K562 (cell line): Measurements from ENCODE around the gene ROM1. TPM values are rescaled to one million over a fixed set of nuclear protein-coding genes. Genes with fewer than 3 reads are reported as not detected.
A peak's percentile ranks its signal among the peaks of the same experiment; 100 is the strongest.

Experiments
- FOXA1 ChIP-seq: fragments of 450-650 bp; IDR thresholded peaks from 2 replicates; pipeline ENCODE4 v1.6.1; 2016; ENCODE audit warnings: mild to moderate bottlenecking, borderline replicate concordance
- MCM3 ChIP-seq: fragments of 450-650 bp; IDR thresholded peaks from 2 replicates; pipeline ENCODE4 v1.6.1; 2016
- SIN3B ChIP-seq: fragments of 450-650 bp; IDR thresholded peaks from 2 replicates; pipeline ENCODE4 v1.6.1; 2017; ENCODE audit warnings: low read depth, mild to moderate bottlenecking, moderate library complexity
- SMARCC2 ChIP-seq: fragments of 450-650 bp; IDR thresholded peaks from 2 replicates; pipeline ENCODE4 v1.6.1; 2017; ENCODE audit warnings: antibody characterized with exemption, moderate library complexity, mild to moderate bottlenecking, low read depth
- ZSCAN32 ChIP-seq: fragments of 450-650 bp; formaldehyde crosslinking; IDR thresholded peaks from 2 replicates; pipeline ENCODE4 v1.4.0; 2020; ENCODE audit warnings: mild to moderate bottlenecking, moderate library complexity
- polyA plus RNA-seq, 8 experiments: library from polyadenylated mRNA; depleted of rRNA in 4 of 8; stranded (reverse) in 5 of 8; unstranded in 3 of 8; fragments of >200 nt; fragmentation: Nextera tagmentation in 2 of 8; fragmentation: Illumina TruSeq in 1 of 8; extraction: Ambion mirVana in 2 of 8; extraction: Trizol in 1 of 8; gene quantifications; 2 replicates each; pipeline versions ENCODE4 v1.2.1 to v1.2.3, GENCODE V29; 2011 to 2014; ENCODE audit warnings: inconsistent platforms in 1 of 8, missing spikeins in 1 of 8
- total RNA-seq, 7 experiments: library from RNA; depleted of rRNA in 6 of 7; stranded (reverse); fragments of >200 nt in 6 of 7; fragmentation: Illumina TruSeq in 2 of 7; extraction: Trizol in 2 of 7; gene quantifications; 2 replicates each; pipeline versions ENCODE4 v1.2.1 to v1.2.3, GENCODE V29; 2011 to 2021; ENCODE audit warnings: low replicate concordance in 1 of 7
- TF ChIP-seq, protein P1 (sequence below): fragments of 450-650 bp; IDR thresholded peaks from 2 replicates; pipeline ENCODE4 v1.6.1; 2016; ENCODE audit warnings: mild to moderate bottlenecking, moderate library complexity
- TF ChIP-seq, protein P2 (sequence below), 2 experiments: IDR thresholded peaks; 2 replicates each; pipeline ENCODE4 v1.6.1; 2012; ENCODE audit warnings: improper control_type of control experiment in 2 of 2, low read depth in 2 of 2, low read length in 2 of 2, borderline replicate concordance in 1 of 2
- TF ChIP-seq, protein P3 (sequence below): fragments of 450-650 bp; IDR thresholded peaks from 2 replicates; pipeline ENCODE4 v1.7.1; 2018; ENCODE audit warnings: mild to moderate bottlenecking, low read depth; ENCODE audit not compliant: partially characterized antibody

ROM1 gene
- total and polyA plus RNA-seq, 9 of the 15 experiments (the other 6 are each of a cell fraction or from before 2014, with no cell fraction given), result 0.75 to 4.0 (median 2.6) TPM

DNA sequence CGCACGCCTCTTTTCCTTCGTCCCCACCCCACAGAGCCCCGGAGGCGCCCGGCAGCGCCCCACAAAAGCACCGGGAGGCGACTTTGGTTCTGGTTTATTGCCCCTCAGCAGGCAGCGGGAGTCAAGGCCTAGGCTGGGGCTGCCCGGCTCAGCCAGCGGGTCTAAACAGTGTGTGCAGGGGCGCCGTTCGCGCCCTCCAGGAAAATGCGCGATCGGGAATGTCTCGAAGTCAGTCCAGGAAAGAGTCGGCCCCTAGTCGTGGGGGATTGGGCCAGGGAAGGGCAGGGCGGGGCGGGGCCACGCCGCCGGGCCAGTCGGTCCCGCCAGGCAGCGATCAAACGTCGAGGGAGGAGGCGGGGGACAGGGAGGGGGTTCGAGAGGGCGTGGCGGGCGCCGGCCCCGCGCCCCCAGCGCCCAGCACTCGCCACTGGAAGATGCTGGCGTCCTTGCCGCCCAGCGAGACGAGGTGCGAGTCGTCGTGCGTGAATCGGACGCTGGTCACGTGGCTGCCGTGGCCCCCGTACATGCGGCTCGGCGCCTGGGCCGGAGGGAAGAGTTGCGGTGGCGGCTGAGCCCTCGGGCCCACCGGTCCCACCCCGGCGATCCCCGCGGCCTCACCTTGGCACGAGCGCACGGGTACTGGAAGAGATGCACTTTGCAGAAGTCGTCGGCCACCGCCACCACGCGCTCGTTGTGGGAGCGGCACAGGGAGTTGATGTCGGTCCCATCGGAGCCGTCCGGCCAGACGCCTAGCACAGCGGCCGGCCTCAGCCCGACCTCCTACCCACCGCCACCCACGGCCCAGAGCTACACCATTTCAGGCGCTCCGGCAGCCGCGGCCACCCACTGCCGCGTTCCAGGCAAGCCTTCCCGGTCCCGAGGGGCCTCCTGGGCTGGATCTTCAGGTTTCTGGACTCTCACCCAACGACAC, 10.7 kb upstream of the ROM1 start (continued):
- TF ChIP-seq SIN3B, result 0 out of 2 replicates have a peak, but pooled peaks have one; percentile 13
- no peak for TF ChIP-seq MCM3
- 0 out of 2 replicates have a peak, but pooled peaks have one; percentile 20 for TF ChIP-seq ZSCAN32 (CRISPR knock-in tag)
- TF ChIP-seq SMARCC2, result no peak
- TF ChIP-seq, protein P1, sequence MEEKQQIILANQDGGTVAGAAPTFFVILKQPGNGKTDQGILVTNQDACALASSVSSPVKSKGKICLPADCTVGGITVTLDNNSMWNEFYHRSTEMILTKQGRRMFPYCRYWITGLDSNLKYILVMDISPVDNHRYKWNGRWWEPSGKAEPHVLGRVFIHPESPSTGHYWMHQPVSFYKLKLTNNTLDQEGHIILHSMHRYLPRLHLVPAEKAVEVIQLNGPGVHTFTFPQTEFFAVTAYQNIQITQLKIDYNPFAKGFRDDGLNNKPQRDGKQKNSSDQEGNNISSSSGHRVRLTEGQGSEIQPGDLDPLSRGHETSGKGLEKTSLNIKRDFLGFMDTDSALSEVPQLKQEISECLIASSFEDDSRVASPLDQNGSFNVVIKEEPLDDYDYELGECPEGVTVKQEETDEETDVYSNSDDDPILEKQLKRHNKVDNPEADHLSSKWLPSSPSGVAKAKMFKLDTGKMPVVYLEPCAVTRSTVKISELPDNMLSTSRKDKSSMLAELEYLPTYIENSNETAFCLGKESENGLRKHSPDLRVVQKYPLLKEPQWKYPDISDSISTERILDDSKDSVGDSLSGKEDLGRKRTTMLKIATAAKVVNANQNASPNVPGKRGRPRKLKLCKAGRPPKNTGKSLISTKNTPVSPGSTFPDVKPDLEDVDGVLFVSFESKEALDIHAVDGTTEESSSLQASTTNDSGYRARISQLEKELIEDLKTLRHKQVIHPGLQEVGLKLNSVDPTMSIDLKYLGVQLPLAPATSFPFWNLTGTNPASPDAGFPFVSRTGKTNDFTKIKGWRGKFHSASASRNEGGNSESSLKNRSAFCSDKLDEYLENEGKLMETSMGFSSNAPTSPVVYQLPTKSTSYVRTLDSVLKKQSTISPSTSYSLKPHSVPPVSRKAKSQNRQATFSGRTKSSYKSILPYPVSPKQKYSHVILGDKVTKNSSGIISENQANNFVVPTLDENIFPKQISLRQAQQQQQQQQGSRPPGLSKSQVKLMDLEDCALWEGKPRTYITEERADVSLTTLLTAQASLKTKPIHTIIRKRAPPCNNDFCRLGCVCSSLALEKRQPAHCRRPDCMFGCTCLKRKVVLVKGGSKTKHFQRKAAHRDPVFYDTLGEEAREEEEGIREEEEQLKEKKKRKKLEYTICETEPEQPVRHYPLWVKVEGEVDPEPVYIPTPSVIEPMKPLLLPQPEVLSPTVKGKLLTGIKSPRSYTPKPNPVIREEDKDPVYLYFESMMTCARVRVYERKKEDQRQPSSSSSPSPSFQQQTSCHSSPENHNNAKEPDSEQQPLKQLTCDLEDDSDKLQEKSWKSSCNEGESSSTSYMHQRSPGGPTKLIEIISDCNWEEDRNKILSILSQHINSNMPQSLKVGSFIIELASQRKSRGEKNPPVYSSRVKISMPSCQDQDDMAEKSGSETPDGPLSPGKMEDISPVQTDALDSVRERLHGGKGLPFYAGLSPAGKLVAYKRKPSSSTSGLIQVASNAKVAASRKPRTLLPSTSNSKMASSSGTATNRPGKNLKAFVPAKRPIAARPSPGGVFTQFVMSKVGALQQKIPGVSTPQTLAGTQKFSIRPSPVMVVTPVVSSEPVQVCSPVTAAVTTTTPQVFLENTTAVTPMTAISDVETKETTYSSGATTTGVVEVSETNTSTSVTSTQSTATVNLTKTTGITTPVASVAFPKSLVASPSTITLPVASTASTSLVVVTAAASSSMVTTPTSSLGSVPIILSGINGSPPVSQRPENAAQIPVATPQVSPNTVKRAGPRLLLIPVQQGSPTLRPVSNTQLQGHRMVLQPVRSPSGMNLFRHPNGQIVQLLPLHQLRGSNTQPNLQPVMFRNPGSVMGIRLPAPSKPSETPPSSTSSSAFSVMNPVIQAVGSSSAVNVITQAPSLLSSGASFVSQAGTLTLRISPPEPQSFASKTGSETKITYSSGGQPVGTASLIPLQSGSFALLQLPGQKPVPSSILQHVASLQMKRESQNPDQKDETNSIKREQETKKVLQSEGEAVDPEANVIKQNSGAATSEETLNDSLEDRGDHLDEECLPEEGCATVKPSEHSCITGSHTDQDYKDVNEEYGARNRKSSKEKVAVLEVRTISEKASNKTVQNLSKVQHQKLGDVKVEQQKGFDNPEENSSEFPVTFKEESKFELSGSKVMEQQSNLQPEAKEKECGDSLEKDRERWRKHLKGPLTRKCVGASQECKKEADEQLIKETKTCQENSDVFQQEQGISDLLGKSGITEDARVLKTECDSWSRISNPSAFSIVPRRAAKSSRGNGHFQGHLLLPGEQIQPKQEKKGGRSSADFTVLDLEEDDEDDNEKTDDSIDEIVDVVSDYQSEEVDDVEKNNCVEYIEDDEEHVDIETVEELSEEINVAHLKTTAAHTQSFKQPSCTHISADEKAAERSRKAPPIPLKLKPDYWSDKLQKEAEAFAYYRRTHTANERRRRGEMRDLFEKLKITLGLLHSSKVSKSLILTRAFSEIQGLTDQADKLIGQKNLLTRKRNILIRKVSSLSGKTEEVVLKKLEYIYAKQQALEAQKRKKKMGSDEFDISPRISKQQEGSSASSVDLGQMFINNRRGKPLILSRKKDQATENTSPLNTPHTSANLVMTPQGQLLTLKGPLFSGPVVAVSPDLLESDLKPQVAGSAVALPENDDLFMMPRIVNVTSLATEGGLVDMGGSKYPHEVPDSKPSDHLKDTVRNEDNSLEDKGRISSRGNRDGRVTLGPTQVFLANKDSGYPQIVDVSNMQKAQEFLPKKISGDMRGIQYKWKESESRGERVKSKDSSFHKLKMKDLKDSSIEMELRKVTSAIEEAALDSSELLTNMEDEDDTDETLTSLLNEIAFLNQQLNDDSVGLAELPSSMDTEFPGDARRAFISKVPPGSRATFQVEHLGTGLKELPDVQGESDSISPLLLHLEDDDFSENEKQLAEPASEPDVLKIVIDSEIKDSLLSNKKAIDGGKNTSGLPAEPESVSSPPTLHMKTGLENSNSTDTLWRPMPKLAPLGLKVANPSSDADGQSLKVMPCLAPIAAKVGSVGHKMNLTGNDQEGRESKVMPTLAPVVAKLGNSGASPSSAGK, result peak; percentile 93
- TF ChIP-seq, protein P2, sequence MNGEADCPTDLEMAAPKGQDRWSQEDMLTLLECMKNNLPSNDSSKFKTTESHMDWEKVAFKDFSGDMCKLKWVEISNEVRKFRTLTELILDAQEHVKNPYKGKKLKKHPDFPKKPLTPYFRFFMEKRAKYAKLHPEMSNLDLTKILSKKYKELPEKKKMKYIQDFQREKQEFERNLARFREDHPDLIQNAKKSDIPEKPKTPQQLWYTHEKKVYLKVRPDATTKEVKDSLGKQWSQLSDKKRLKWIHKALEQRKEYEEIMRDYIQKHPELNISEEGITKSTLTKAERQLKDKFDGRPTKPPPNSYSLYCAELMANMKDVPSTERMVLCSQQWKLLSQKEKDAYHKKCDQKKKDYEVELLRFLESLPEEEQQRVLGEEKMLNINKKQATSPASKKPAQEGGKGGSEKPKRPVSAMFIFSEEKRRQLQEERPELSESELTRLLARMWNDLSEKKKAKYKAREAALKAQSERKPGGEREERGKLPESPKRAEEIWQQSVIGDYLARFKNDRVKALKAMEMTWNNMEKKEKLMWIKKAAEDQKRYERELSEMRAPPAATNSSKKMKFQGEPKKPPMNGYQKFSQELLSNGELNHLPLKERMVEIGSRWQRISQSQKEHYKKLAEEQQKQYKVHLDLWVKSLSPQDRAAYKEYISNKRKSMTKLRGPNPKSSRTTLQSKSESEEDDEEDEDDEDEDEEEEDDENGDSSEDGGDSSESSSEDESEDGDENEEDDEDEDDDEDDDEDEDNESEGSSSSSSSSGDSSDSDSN (IDR thresholded peaks at IDR 0.05; ENCODE audit: borderline replicate concordance in 1 of 2, low read depth in 2 of 2, low read length in 2 of 2), result no peak
- no peak for TF ChIP-seq FOXA1
- TF ChIP-seq, protein P3, sequence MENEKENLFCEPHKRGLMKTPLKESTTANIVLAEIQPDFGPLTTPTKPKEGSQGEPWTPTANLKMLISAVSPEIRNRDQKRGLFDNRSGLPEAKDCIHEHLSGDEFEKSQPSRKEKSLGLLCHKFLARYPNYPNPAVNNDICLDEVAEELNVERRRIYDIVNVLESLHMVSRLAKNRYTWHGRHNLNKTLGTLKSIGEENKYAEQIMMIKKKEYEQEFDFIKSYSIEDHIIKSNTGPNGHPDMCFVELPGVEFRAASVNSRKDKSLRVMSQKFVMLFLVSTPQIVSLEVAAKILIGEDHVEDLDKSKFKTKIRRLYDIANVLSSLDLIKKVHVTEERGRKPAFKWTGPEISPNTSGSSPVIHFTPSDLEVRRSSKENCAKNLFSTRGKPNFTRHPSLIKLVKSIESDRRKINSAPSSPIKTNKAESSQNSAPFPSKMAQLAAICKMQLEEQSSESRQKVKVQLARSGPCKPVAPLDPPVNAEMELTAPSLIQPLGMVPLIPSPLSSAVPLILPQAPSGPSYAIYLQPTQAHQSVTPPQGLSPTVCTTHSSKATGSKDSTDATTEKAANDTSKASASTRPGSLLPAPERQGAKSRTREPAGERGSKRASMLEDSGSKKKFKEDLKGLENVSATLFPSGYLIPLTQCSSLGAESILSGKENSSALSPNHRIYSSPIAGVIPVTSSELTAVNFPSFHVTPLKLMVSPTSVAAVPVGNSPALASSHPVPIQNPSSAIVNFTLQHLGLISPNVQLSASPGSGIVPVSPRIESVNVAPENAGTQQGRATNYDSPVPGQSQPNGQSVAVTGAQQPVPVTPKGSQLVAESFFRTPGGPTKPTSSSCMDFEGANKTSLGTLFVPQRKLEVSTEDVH, result peak; percentile 25
